Naive B cell (primary cell): ENCODE data around the gene SYT13. TPM values are rescaled to one million over a fixed set of nuclear protein-coding genes. Genes with fewer than 3 reads are reported as not detected.

Source experiments
- ATAC-seq, 2 donors: fragments of 150-1000 bp; cut with Tn5 transposase; 2 replicates each; pipeline ENCODE4 v1.10.0; 2021; ENCODE audit warnings: low read depth in 2 of 2, mild to moderate bottlenecking in 2 of 2, moderate library complexity in 2 of 2
- DNase-seq: peaks from one replicate; pipeline ENCODE4 v3.0.0; 2022
- H3K27ac Mint-ChIP-seq, 6 donors: one replicate each; pipeline ENCODE4 v1.8.0; 2020 to 2022; ENCODE audit warnings: mild to moderate bottlenecking in 6 of 6, mixed read lengths in 6 of 6, moderate library complexity in 5 of 6, inconsistent platforms in 2 of 6
- H3K27me3 Mint-ChIP-seq, 3 donors: one replicate each; pipeline ENCODE4 v1.8.0; 2021 to 2022; ENCODE audit warnings: mixed read lengths in 3 of 3, mild to moderate bottlenecking in 1 of 3
- H3K36me3 Mint-ChIP-seq, 2 donors: one replicate each; pipeline ENCODE4 v1.8.0; 2020 to 2022; ENCODE audit warnings: mixed read lengths in 2 of 2, inconsistent platforms in 1 of 2, mild to moderate bottlenecking in 1 of 2
- H3K4me1 Mint-ChIP-seq, 3 donors: one replicate each; pipeline ENCODE4 v1.8.0; 2020 to 2022; ENCODE audit warnings: mixed read lengths in 3 of 3, inconsistent platforms in 1 of 3, mild to moderate bottlenecking in 1 of 3, moderate library complexity in 1 of 3
- H3K4me3 Mint-ChIP-seq, 8 donors: one replicate each; pipeline ENCODE4 v1.8.0; 2020 to 2022; ENCODE audit warnings: mild to moderate bottlenecking in 8 of 8, mixed read lengths in 8 of 8, moderate library complexity in 8 of 8, inconsistent platforms in 2 of 8
- H3K9me3 Mint-ChIP-seq, 7 donors: one replicate each; pipeline ENCODE4 v1.8.0; 2020 to 2022; ENCODE audit warnings: mixed read lengths in 7 of 7, mild to moderate bottlenecking in 5 of 7, inconsistent platforms in 2 of 7, moderate library complexity in 1 of 7
- polyA plus RNA-seq, 6 donors: library from polyadenylated mRNA; unstranded; fragments of 300-500 nt; fragmentation: Illumina TruSeq; gene quantifications; one replicate each; pipeline ENCODE4 v1.2.3, GENCODE V29; 2021; ENCODE audit warnings: low read depth in 6 of 6

SYT13 gene
- polyA plus RNA-seq, 6 donors from 2014 or later: not detected

DNA sequence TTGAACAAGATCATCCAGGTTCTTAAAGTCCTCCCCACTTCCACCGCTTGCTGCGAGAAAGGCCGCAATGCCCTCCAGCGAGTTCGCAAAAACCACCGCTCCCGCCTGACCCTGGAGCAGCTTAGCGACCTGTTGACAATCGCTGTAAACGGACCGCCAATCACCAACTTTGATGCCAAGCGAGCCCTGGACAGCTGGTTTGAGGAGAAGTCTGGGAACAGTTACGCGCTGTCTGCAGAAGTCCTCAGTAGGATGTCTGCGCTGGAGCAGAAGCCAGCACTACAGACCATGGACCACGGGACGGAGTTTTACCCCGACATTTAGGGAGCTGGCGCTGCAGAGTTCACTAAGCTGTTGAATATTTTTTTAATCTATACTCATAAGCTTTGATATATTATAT lies 58.3 kb downstream of the SYT13 start:
- Mint-ChIP-seq H3K27ac (no peak overlapping the region), H3K9me3 (no peaks in the 10 kb centered on the region)
- no peak for DNase-seq

DNA sequence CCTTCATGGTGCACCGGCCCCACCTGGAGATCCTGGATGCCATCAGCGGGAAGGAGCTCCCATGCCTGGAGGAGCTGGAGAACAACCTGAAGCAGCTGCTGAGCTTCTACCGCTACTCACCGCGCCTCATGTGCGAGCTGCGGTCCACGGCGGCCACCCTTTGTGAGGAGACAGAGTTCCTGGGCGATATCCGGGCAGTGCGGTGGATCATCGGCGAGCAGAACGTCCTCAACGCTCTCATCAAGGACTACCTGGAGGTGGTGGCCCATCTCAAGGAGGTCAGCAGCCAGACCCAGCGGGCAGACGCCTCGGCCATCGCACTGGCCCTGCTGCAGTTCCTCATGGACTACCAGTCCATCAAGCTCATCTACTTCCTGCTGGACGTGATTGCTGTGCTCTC lies 59.2 kb downstream of the SYT13 start:
- ATAC-seq (no peak), DNase-seq (no peak)
- Mint-ChIP-seq H3K4me3 (no peak overlapping the region), H3K27ac (peak overlapping the region in 1 of 6 donors; percentile 59), H3K36me3 (peaks cover 36 to 45% of the 10 kb centered on the region in 2 donors), H3K4me1 (peaks cover 3 to 5% (median 3%) of the 10 kb centered on the region in 3 donors), H3K9me3 (no peaks in the 10 kb centered on the region), H3K27me3 (no peaks in the 10 kb centered on the region)

More for the DNA sequence above, 58.3 kb downstream of the SYT13 start:
- no peaks in the 10 kb centered on the region for H3K27me3 Mint-ChIP-seq
- H3K36me3 Mint-ChIP-seq: peaks cover 36 to 42% of the 10 kb centered on the region in 2 donors
- peaks cover 3 to 5% (median 3%) of the 10 kb centered on the region in 3 donors for H3K4me1 Mint-ChIP-seq
- H3K4me3 Mint-ChIP-seq: no peak overlapping the region
- no peak for ATAC-seq

DNA sequence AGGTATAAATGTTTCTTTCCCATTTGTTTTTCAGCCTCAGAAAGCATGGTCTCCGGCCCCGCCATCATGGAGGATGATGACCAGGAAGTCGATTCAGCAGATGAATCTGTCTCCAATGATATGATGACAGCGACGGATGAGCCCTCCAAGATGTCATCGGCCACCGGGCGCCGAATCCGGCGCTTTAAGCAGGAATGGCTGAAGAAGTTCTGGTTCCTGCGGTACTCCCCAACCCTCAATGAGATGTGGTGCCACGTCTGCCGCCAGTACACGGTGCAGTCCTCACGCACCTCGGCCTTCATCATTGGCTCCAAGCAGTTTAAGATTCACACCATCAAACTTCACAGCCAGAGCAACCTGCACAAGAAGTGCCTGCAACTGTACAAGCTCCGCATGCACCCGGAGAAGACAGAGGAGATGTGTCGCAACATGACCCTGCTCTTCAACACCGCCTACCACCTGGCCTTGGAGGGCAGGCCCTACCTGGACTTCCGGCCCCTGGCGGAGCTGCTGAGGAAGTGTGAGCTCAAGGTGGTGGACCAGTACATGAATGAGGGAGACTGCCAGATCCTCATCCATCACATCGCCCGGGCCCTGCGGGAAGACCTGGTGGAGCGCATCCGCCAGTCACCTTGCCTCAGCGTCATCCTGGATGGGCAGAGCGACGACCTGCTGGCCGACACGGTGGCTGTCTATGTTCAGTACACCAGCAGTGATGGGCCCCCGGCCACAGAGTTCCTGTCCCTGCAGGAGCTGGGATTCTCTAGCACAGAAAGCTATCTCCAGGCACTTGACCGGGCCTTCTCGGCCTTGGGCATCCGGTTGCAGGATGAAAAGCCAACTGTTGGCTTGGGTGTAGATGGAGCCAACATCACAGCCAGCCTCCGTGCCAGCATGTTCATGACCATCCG lies 59.9 kb downstream of the SYT13 start:
- Mint-ChIP-seq H3K36me3 (peaks cover 42 to 49% of the 10 kb centered on the region in 2 donors), H3K27me3 (no peaks in the 10 kb centered on the region), H3K9me3 (no peaks in the 10 kb centered on the region), H3K4me1 (peaks cover 3 to 5% (median 3%) of the 10 kb centered on the region in 3 donors), H3K4me3 (no peak overlapping the region), H3K27ac (peak overlapping the region in 2 of 6 donors; percentile 5 to 14)
- no peak for ATAC-seq
- DNase-seq: no peak

GRCh38 chr11:45225277-45225676 lies 60.9 kb downstream of the SYT13 start:
- no peak for DNase-seq
- H3K4me1 Mint-ChIP-seq: peaks cover 1 to 3% (median 2%) of the 10 kb centered on the region in 3 donors
- H3K9me3 Mint-ChIP-seq: no peaks in the 10 kb centered on the region
- no peak overlapping the region for H3K27ac Mint-ChIP-seq
- peaks cover 52 to 59% of the 10 kb centered on the region in 2 donors for H3K36me3 Mint-ChIP-seq
- H3K27me3 Mint-ChIP-seq: no peaks in the 10 kb centered on the region
- H3K4me3 Mint-ChIP-seq: no peak overlapping the region
- no peak for ATAC-seq

DNA sequence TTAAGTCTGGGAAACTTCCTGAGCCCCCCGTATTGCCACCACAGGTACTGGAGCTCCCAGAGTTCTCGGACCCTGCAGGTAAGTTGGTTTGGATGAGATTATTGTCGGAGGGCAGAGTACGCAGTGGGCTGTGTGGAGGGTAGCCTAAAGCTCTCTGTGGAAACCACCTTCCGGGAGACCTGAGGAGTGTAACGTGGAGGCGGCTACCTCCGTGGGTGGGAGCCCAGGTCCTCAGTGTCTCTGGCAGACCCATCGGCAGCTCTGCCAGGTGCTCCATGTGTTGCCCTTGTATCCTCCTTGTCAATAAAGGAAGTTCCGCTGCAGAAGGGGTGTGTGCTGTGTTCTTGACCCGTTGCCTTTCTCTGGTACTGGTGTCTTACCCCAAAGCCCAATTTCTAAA lies 61.4 kb downstream of the SYT13 start:
- Mint-ChIP-seq H3K4me3 (no peak overlapping the region), H3K27me3 (no peaks in the 10 kb centered on the region), H3K4me1 (peaks cover 0 to 3% (median 0%) of the 10 kb centered on the region in 3 donors), H3K36me3 (peaks cover 57 to 60% of the 10 kb centered on the region in 2 donors), H3K9me3 (no peaks in the 10 kb centered on the region), H3K27ac (peak overlapping the region in 1 of 6 donors; percentile 25)
- no peak for DNase-seq
- no peak for ATAC-seq

DNA sequence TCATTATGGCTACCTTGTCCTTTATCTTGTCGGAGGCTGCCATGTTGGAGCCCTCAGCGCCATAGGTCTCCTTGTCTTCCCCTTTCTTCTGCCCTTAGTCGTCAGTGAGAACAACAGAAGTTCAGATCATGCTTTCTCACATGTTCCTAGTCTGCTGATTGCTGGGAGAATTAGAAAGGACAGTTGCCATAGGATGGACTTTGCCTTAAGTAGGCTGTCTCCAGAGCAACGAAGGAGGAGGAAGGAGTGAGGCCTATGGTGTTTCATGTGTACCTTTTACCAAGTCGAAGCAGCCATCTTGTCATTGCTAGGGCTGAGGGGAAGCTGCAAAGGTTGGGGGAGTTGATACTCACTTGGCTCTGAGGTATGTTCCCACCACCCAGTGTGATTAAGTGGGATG lies 62.6 kb downstream of the SYT13 start:
- Mint-ChIP-seq H3K36me3 (peaks cover 56 to 60% of the 10 kb centered on the region in 2 donors), H3K4me1 (peaks cover 0 to 3% (median 0%) of the 10 kb centered on the region in 3 donors), H3K4me3 (no peak overlapping the region), H3K27ac (no peak overlapping the region), H3K27me3 (no peaks in the 10 kb centered on the region), H3K9me3 (no peaks in the 10 kb centered on the region)
- ATAC-seq: no peak
- DNase-seq: no peak

- Mint-ChIP-seq H3K27me3 (no peaks in the 10 kb centered on the region), H3K4me3 (peak overlapping the region in 1 of 8 donors; percentile 5), H3K36me3 (peaks cover 30 to 36% of the 10 kb centered on the region in 2 donors), H3K9me3 (no peaks in the 10 kb centered on the region), H3K27ac (no peak overlapping the region), H3K4me1 (peaks cover 4 to 11% (median 10%) of the 10 kb centered on the region in 3 donors)
- ATAC-seq: no peak
- no peak for DNase-seq
Measured at GRCh38 chr11:45219411-45219810, 66.7 kb downstream of the SYT13 start.

DNA sequence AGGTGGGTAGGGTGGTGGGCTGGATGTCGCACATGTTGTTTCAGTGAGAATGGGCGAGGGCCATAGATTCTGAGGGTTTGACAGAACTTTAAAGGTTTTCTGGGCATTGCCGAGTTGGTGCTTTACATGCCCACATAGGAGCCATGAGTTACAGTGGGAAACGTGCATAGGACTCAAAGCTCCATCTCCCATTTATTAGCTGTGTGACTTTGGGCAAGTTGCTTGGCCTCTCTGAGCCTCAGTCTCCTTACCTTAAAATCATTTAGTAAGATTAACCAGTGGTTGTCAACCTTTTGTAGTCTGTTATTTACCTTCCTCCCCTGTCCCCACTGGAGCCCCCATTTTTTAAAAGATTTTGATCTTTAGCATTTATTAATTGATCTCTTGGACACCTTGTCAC lies 67.4 kb downstream of the SYT13 start:
- H3K4me1 Mint-ChIP-seq: peaks cover 4 to 11% (median 10%) of the 10 kb centered on the region in 3 donors
- H3K36me3 Mint-ChIP-seq: peaks cover 23 to 30% of the 10 kb centered on the region in 2 donors
- H3K9me3 Mint-ChIP-seq: no peaks in the 10 kb centered on the region
- DNase-seq (no peak), ATAC-seq (no peak)
- no peak overlapping the region for H3K4me3 Mint-ChIP-seq
- no peak overlapping the region for H3K27ac Mint-ChIP-seq
- no peaks in the 10 kb centered on the region for H3K27me3 Mint-ChIP-seq

- peaks cover 4 to 13% (median 11%) of the 10 kb centered on the region in 3 donors for H3K4me1 Mint-ChIP-seq
- H3K4me3 Mint-ChIP-seq: no peak overlapping the region
- no peak for DNase-seq
- H3K9me3 Mint-ChIP-seq: no peaks in the 10 kb centered on the region
- no peak for ATAC-seq
- no peaks in the 10 kb centered on the region for H3K27me3 Mint-ChIP-seq
- H3K36me3 Mint-ChIP-seq: peaks cover 24% of the 10 kb centered on the region in 2 donors
- H3K27ac Mint-ChIP-seq: no peak overlapping the region
Measured at GRCh38 chr11:45217991-45218390, 68.2 kb downstream of the SYT13 start.

GRCh38 chr11:45216901-45217300 lies 69.2 kb downstream of the SYT13 start:
- ATAC-seq (no peak), DNase-seq (no peak)
- Mint-ChIP-seq H3K4me3 (no peak overlapping the region), H3K27ac (peak overlapping the region in 1 of 6 donors; percentile 47), H3K36me3 (peaks cover 21 to 26% of the 10 kb centered on the region in 2 donors), H3K9me3 (no peaks in the 10 kb centered on the region), H3K4me1 (peaks cover 4 to 13% (median 11%) of the 10 kb centered on the region in 3 donors), H3K27me3 (no peaks in the 10 kb centered on the region)

DNA sequence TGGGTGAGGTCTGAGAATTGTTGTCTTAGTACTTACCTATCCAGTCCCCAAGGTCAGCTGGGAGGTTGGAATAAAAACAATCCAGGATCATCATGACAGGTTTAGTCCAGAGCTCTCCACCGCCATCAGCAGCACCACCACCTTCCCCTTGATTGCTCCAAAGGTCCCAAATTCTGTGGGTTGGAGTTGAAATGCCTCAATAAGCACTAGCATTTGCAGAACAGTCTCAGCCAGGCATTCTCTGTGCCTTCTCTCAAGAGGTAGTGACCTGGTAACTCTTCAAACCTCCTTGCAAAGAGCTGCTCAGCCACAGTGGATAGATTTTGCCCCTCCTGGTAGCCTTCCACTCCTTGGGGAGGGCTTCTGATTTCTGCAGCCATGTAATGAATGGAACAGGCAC lies 70.1 kb downstream of the SYT13 start:
- Mint-ChIP-seq H3K9me3 (no peaks in the 10 kb centered on the region), H3K4me1 (peaks cover 8 to 13% (median 11%) of the 10 kb centered on the region in 3 donors), H3K27me3 (no peaks in the 10 kb centered on the region), H3K27ac (peak overlapping the region in 1 of 6 donors; percentile 30), H3K4me3 (no peak overlapping the region), H3K36me3 (peaks cover 15 to 23% of the 10 kb centered on the region in 2 donors)
- no peak for DNase-seq
- no peak for ATAC-seq

- ATAC-seq: no peak
- Mint-ChIP-seq H3K36me3 (peaks cover 7 to 16% of the 10 kb centered on the region in 2 donors), H3K9me3 (no peaks in the 10 kb centered on the region), H3K27ac (peak overlapping the region in 2 of 6 donors; percentile 15 to 64), H3K4me3 (no peak overlapping the region), H3K27me3 (no peaks in the 10 kb centered on the region), H3K4me1 (peaks cover 8 to 16% (median 14%) of the 10 kb centered on the region in 3 donors)
- no peak for DNase-seq
Measured at GRCh38 chr11:45215098-45215865, 70.9 kb downstream of the SYT13 start.

DNA sequence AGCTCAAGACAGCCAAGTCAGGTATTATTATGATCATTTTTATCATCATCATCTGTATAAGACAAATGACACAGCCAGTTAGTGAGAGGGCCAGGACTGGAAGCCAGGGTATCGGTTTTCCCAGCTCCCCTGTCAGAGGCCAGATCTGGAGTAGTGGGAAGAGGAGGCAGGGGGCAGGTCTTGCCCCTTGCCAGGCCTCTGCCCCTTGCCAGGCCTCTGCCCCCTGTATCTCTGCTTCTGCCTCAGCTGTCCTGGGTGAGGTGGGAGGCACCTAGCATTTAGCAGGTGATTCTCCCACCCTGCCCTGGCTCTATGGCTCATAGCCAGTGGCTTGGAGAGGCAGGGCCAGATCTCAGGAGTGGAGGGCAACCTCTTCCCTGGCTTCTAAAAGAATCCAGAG lies 72.4 kb downstream of the SYT13 start:
- Mint-ChIP-seq H3K27me3 (no peaks in the 10 kb centered on the region), H3K9me3 (no peaks in the 10 kb centered on the region), H3K4me3 (no peak overlapping the region), H3K36me3 (peaks cover 5 to 15% of the 10 kb centered on the region in 2 donors), H3K4me1 (peaks cover 22 to 27% (median 26%) of the 10 kb centered on the region in 3 donors), H3K27ac (peak overlapping the region in 1 of 6 donors; percentile 86)
- DNase-seq (no peak), ATAC-seq (no peak)
